Measurements from ENCODE around the gene PTPRD. TPM values are rescaled to one million over a fixed set of nuclear protein-coding genes. Genes with fewer than 3 reads are reported as not detected.

The PTPRD gene
- total RNA-seq, 1 donor from 2014 or later, result 532 TPM

- no peak for TF ChIP-seq CTCF (IDR thresholded peaks at IDR 0.05; ENCODE audit: partially characterized antibody, unreplicated experiment)
- no peaks in the 10 kb centered on the region for H3K36me3 Mint-ChIP-seq (ENCODE audit: unreplicated experiment)
- H3K9me3 Mint-ChIP-seq (ENCODE audit: unreplicated experiment), result peaks cover 22% of the 10 kb centered on the region
- H3K4me1 Mint-ChIP-seq (ENCODE audit: low read depth, unreplicated experiment), result peaks cover 21% of the 10 kb centered on the region
- no peak for DNase-seq
- peak overlapping the region; percentile 94 for H3K4me3 Mint-ChIP-seq (ENCODE audit: unreplicated experiment)
- H3K27ac Mint-ChIP-seq (ENCODE audit: unreplicated experiment), result peak overlapping the region; percentile 99
- peaks cover 24% of the 10 kb centered on the region for H3K27me3 Mint-ChIP-seq (ENCODE audit: unreplicated experiment)
Measured at GRCh38 chr9:8860086-8860485, 1752.7 kb downstream of the PTPRD start.

- H3K36me3 Mint-ChIP-seq (ENCODE audit: unreplicated experiment), result no peaks in the 10 kb centered on the region
- peak; percentile 33 for DNase-seq
- H3K27ac Mint-ChIP-seq (ENCODE audit: unreplicated experiment), result peak overlapping the region; percentile 99
- H3K4me1 Mint-ChIP-seq (ENCODE audit: low read depth, unreplicated experiment), result peaks cover 27% of the 10 kb centered on the region
- peak overlapping the region; percentile 94 for H3K4me3 Mint-ChIP-seq (ENCODE audit: unreplicated experiment)
- no peak for TF ChIP-seq CTCF (IDR thresholded peaks at IDR 0.05; ENCODE audit: partially characterized antibody, unreplicated experiment)
- peaks cover 22% of the 10 kb centered on the region for H3K9me3 Mint-ChIP-seq (ENCODE audit: unreplicated experiment)
- H3K27me3 Mint-ChIP-seq (ENCODE audit: unreplicated experiment), result peaks cover 24% of the 10 kb centered on the region
Measured at GRCh38 chr9:8859416-8859815, 1753.4 kb downstream of the PTPRD start.

DNA sequence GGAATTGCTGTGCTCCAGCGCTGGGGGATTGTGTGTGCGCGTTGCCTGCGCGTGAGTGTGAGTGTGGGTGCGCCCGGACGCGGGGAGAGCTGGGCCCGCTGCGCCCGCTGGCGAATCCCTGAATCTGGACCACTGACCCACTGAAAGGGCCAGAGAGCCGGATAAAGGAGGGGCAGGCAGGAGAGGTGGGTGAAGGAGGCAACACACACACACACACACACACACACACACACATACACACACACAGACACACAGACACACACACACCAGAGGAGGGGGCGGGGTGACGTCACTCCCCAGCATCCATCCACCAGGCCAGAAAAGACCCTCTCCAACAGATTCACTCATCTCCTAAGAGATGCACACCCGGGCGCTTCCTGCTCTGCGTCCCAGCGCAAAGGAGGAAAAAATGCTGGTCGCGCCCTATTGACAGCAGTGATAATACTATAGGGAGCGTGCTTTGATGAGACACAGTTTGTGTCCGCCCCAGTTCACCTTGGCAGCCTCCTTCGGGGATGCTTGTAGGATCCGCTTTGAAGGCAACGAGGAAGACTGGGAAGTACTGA, 1754.1 kb downstream of the PTPRD start:
- peak overlapping the region; percentile 99 for H3K27ac Mint-ChIP-seq (ENCODE audit: unreplicated experiment)
- DNase-seq, result peak; percentile 82
- peak overlapping the region; percentile 94 for H3K4me3 Mint-ChIP-seq (ENCODE audit: unreplicated experiment)
- peaks cover 24% of the 10 kb centered on the region for H3K27me3 Mint-ChIP-seq (ENCODE audit: unreplicated experiment)
- peaks cover 32% of the 10 kb centered on the region for H3K4me1 Mint-ChIP-seq (ENCODE audit: low read depth, unreplicated experiment)
- no peak for TF ChIP-seq CTCF (IDR thresholded peaks at IDR 0.05; ENCODE audit: partially characterized antibody, unreplicated experiment)
- H3K9me3 Mint-ChIP-seq (ENCODE audit: unreplicated experiment), result peaks cover 22% of the 10 kb centered on the region
- H3K36me3 Mint-ChIP-seq (ENCODE audit: unreplicated experiment), result no peaks in the 10 kb centered on the region

DNA sequence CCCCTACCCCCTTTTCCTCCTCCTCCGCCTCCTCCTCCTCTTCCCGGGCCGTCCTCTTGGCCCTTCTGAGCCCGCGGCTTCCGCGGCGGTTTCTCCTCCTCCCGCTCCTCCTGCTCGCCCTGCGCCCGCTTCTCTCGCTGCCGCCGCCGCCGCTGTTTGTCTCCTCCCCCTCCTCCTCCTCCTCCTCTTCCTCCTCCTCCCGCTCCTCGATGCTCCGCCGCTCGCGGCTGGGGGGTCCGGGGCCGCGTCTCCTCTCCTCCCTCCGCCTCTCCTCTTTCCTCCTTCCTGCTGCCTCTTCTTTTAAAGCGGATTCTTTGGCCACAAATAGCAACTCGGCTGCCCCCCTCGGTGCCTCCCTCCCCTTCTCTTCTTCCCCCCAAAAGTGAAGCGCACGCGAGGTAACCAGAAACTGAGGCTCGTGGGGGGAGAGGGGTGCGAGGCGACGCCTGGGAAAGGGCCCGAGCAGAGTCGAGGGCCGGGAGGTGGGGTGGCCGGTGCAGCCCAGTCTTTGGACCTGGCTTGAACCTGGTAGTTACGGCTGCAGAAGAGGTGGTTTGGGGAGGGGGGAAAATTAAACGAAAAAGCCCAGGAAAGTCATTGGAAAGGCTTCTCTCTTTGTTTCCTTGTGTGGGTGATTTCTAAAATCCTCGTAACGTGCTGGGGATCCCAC, 1754.7 kb downstream of the PTPRD start:
- peak; percentile 82 for DNase-seq
- peak overlapping the region; percentile 94 for H3K4me3 Mint-ChIP-seq (ENCODE audit: unreplicated experiment)
- H3K9me3 Mint-ChIP-seq (ENCODE audit: unreplicated experiment), result peaks cover 22% of the 10 kb centered on the region
- peak overlapping the region; percentile 99 for H3K27ac Mint-ChIP-seq (ENCODE audit: unreplicated experiment)
- TF ChIP-seq CTCF (IDR thresholded peaks at IDR 0.05; ENCODE audit: partially characterized antibody, unreplicated experiment), result no peak
- H3K4me1 Mint-ChIP-seq (ENCODE audit: low read depth, unreplicated experiment), result peaks cover 37% of the 10 kb centered on the region
- peaks cover 24% of the 10 kb centered on the region for H3K27me3 Mint-ChIP-seq (ENCODE audit: unreplicated experiment)
- no peaks in the 10 kb centered on the region for H3K36me3 Mint-ChIP-seq (ENCODE audit: unreplicated experiment)
